Testis (tissue), 2 donors: Measurements from ENCODE around the gene PDE7B.

Source experiments
- CTCF ChIP-seq, 3 experiments: fragments of 450-650 bp in 2 of 3; fragments of 200-600 bp in 1 of 3; sonication (generic) in 1 of 3; IDR thresholded peaks; one replicate each; pipeline ENCODE4 v1.5.1; 2016 to 2019; ENCODE audit warnings: antibody characterized with exemption in 3 of 3, mild to moderate bottlenecking in 2 of 3, moderate library complexity in 1 of 3
- POLR2A ChIP-seq: fragments of 450-650 bp; IDR thresholded peaks from one replicate; pipeline ENCODE4 v1.6.1; 2017; ENCODE audit warnings: antibody characterized with exemption, mild to moderate bottlenecking, moderate library complexity

- no peak for TF ChIP-seq CTCF (IDR thresholded peaks at IDR 0.05)
- TF ChIP-seq POLR2A = no peak
Observed at GRCh38 chr6:136230219-136230853, 378.8 kb downstream of the PDE7B start.
